Inflammatory macrophage (primary cell): ENCODE data around the gene POMT1.
"Not testable (repeated sequence)": the region's sequence is repeated elsewhere in the genome, so short reads cannot be mapped to it uniquely, and the experiment has no call there.

Source experiments
- DNase-seq, 2 donors: peaks; one replicate each; pipeline ENCODE4 v3.0.0-alpha.2; 2020 to 2022
- total RNA-seq, 18 experiments: gene quantifications; one replicate each; lab custom pipeline; 2026; ENCODE audit warnings: mixed read lengths in 6 of 18, inconsistent platforms in 2 of 18; lab: John Stamatoyannopoulos, UW

POMT1 gene, protein sequence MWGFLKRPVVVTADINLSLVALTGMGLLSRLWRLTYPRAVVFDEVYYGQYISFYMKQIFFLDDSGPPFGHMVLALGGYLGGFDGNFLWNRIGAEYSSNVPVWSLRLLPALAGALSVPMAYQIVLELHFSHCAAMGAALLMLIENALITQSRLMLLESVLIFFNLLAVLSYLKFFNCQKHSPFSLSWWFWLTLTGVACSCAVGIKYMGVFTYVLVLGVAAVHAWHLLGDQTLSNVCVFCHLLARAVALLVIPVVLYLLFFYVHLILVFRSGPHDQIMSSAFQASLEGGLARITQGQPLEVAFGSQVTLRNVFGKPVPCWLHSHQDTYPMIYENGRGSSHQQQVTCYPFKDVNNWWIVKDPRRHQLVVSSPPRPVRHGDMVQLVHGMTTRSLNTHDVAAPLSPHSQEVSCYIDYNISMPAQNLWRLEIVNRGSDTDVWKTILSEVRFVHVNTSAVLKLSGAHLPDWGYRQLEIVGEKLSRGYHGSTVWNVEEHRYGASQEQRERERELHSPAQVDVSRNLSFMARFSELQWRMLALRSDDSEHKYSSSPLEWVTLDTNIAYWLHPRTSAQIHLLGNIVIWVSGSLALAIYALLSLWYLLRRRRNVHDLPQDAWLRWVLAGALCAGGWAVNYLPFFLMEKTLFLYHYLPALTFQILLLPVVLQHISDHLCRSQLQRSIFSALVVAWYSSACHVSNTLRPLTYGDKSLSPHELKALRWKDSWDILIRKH
- total RNA-seq, result 7.4 to 31.8 (median 21.0) reads per million in 18 experiments

DNA sequence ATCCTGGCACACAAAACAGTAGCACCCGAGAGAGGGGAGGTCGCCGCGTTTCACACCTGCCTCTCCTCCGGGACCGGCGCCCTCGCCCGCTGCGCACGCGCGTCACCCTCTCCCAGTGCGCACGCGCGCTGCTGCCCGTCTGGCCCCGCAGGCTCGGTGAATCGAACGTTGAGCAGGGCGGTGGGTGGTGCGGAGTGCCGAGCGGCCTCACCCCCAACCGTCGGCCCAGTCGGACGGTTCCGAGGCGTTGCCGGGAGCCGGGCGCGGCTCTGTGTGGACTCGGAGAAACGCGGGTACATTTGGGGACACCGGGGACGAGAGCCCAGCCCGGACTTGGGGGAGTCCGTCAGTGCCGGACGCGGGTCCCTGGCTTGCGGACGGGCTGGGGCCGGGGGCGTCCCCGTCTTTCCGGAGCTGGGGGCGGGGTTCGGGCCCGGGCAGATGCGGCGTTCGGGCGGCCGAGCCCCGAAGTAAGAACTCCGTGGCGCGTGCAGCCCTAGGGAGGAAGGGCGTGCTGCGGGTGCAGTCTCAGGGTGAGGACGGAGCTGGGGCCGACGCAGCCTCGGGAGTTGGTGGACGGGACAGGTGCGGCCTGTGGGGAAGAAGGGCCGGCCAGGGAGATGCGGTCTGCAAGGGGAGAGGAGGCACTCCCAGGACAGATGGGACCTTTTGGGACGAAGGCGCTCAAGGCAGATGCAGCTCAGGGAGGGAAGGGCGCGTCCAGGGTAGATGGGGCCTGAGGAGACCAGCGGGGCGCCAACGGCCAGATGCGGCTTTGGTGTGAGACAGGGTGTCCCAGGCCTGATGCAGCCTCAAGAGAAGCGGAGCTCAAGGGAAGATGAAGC, at the start of gene POMT1:
TSS of gene POMT1 (plus strand) at position 138 of the 845 bp plus-strand sequence. CDS start 1,301 bp downstream, outside the sequence.
- DNase-seq, result peak; percentile 74 to 84

DNA sequence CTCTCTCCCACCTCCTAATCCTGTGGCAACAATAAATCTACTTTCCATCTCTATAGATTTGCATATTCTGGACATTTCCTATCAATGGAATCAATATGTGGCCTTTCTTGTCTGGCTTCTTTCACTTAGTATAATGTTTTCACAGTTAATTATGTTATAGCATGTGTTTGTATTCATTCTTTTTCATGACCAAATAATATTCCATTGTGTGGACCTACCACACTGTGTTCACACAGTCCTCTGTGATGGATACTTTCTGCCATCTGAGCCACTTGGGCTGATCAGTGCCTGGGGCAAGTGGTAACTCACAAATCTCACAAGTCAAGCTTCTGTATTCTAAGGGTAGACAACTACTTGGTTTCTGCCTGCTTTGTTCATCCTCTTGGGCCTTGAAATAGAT, 48.7 kb upstream of the POMT1 start:
- no peak for DNase-seq

DNA sequence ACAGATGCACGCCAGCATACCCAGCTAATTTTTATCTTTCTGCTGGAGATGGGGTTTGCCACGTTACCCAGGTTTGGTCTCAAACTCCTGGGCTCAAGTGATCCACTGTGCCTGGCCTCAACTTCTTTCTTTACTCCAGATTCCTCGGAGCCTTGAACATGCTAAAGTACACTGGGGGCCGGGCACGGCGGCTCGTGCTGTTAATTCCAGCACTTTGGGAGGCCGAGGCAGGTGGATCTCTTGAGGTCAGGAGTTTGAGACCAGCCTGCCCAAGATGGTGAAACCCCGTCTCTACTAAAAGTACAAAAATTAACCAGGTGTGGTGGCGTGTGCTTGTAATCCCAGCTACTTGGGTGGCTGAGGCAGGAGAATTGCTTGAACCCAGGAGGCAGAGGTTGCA, 47.1 kb upstream of the POMT1 start:
- DNase-seq, result not testable (repeated sequence)

DNA sequence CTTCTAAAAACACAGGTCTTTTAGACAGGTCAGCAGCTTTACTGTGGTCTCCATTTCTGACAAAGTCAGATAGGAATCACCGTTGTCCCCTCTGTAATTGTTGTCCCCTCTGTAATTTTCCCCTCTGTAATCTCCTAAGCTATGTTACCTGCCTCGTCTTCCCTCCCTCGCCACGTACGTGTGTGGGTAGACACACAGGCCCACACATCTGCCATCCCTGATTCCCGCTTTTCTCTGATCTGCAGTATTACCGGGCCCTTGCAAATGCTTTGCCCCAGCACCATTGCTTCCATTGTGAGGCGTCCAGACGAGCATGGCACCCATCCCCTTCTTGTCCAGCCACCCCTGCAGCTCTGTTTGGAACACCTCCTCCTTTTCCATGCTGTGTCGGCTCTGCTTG, 45.0 kb upstream of the POMT1 start:
- no peak for DNase-seq

DNA sequence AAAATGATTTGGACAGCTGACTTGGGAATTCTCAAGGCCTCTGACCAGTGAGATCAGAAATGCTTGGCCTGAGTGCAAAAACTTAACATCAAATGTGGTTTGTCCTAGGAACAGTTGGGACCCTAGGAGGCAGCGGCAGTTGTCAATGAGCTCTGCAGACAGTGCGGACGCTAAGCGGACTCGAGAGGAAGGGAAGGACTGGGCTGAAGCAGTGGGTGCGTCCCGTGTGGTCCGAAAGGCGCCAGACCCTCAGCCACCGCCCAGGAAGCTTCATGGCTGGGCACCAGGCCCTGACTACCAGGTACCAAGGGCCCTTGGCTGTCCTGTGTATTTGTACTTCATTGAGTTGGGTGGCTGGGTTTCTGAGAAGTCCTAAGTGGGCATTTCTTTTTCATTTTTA, 43.7 kb upstream of the POMT1 start:
- DNase-seq, result no peak

DNA sequence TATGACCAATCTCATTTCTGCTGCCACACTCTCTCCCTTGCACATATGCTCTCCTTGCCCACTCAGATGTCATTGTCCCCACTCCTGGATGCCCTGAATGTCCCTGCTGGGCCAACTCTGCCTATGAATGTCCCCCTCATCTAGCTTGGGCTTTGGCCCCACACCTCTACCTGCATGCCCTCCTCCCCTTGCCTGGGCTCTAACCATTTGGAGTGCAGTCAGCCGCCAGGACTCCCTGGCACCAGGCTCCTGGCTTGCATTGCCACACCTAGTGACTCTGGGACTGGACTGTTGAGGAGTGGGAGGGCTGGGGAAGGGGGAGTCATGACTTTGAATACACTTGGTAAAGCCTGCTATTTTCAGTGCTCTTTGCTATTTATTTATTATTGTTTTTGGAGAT, 41.6 kb upstream of the POMT1 start:
- no peak for DNase-seq

DNA sequence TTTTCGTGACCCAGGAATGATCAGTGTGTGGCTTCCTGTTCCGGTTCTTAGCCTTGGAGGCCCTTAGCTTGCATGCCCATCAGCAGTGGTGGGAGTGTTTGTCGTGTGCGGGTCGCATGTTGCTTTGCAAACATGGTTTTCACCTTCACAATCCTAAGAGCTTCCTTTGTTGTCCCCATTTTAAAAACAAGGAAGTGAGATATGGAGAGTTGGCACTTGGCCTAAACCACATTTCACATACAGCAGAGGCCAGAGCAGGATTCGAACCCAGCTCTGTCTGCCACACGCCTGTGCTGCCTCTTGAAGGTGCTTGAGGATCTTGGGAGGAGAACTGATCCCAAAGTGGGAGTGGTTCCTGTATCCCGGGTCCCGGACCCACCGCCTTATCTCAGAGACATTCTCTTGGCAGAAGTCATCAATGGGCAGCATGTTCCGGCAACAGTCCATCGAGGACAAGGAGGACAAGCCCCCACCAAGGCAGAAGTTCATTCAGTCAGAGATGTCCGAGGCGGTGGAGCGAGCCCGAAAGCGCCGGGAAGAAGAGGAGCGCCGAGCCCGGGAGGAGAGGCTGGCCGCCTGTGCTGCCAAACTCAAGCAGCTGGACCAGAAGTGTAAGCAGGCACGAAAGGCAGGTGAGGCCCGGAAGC, 38.2 kb upstream of the POMT1 start:
- DNase-seq, result peak; percentile 15 to 16

DNA sequence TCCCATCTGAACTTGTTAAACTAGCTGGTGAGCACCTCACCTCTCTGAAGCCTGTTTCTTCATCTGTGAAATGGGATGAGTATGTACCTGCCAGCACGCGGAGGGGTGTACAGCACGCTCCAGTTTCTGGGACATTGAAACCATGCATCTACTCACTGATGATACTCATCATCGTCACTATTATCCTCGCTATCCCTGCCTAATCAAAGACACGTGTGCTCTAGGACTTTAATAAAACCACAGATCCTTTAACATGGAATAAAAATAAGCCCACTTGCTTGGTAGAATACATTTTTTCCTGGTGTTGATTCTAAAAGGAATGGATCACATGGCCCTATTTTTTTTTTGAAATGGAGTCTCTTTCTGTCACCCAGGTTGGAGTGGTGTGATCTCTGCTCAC, 37.3 kb upstream of the POMT1 start:
- no peak for DNase-seq

DNA sequence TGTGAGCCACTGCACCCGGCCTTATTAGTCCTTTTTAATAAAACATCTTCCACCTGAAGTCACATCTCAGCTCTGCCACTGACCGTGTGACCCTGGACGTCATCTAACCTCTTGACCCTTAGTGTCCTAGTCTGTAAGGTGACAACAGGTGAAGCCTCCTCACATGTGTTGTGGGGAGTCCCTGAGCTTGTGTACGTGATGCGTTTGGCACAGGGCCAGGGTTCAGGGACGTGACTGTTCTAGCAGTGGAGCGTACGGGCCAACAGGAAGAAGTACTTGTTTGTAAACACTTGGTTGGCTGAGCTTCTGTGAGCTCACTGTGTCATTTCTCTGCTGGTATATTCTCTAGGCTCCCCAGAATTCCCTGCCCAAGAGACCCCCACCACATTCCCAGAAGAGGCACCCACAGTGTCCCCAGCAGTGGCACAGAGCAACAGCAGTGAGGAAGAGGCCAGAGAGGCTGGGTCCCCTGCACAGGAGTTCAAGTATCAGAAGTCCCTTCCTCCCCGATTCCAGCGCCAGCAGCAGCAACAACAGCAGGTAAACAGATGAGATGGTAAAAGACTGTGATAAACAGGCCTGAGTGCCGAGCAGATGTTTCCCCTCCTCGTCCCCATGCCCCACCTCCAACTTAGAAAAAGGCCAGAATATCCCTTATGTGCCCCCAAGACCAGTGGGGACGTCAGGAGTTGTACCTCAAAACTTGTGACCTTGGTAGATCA, 35.3 kb upstream of the POMT1 start:
- no peak for DNase-seq

DNA sequence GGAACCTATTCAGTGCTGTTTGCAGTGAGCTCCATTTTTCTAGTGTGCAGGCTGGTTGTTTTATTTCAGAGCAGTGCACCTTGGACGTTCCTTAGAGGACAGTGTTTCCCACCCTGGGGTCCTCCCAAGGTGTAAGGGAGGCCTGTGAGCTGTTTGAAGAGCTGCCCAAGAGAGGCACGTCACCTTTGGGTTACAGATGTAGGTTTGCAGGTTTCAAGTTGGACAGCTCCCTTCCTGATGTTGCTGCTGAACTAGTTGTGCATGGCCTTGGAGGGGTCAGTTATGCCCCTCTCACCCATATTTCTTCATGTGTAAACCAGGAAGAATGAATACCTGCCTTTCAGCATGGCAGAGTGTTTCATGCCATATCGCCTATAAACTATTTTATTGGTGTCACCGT, 34.7 kb upstream of the POMT1 start:
- no peak for DNase-seq

DNA sequence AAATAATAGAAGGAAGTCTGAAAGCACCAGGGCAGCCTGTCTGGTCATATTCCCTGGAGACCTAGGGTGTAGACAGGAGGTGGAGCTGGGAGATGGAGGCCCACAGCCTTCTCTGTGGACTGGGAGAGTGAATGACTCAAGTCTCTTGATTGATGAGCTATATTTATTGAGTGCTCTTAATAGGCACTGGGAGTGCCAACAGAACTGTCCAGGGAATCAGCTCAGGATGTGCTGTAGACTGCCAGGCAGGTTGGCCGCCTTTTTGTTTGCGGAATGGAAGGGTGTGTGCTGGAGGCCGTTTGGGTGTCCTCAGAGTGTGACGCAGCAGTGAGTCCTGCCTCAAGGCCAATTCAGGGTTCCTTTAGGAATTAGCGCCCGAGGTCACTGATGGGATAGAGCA, 33.4 kb upstream of the POMT1 start:
- DNase-seq, result no peak

DNA sequence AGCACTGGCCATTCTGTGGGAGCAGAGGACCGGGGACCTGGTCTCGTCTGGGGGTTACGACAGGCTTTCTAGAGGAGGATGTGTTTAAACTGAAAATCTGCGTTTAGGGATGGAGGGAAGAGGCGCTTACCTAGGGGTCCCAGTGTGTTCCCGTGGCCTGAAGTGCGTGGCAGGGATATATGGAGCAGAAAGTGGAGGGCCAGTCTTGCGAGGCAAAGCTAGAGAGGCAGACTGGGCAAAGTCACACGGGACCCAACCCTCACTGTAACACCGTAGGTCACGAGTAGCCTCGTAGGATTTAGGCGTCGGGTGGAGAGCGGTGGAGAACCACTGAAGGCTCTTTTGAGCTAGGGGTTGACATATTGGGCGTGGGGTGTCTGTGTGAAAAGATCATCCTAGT, 32.8 kb upstream of the POMT1 start:
- DNase-seq, result no peak

DNA sequence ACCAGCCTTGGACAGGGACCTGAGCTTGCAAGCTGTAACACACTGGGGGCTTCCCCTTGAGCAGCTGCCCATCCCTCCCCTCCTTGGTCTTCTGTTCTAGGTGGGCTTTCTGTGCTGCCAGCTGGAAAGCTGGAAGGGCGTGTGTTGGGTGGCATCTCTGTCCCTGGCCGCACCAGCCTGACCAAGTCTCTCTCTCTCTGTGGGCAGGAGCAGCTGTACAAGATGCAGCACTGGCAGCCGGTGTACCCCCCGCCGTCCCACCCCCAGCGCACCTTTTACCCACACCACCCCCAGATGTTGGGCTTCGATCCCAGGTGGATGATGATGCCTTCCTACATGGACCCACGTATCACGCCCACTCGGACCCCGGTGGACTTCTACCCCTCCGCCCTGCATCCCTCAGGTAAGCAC, 32.1 kb upstream of the POMT1 start:
- DNase-seq, result no peak

DNA sequence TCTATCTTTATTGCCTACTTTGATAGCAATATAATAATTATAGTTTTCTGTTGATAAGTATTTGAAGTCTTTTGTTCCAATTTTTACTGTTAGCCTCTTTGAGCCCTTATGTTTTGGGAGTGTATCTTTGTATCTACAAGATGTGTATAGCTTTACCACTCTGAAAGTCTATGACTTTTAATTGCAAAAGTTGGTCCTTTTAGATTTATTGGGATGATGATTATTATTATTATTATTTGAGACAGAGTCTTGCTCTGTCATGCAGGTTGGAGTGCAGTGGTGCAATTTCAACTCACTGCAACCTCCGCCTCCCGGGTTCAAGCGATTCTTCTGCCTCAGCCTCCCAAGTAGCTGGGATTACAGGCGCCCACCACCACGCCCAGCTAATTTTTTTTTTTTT, 30.6 kb upstream of the POMT1 start:
- not testable (repeated sequence) for DNase-seq

DNA sequence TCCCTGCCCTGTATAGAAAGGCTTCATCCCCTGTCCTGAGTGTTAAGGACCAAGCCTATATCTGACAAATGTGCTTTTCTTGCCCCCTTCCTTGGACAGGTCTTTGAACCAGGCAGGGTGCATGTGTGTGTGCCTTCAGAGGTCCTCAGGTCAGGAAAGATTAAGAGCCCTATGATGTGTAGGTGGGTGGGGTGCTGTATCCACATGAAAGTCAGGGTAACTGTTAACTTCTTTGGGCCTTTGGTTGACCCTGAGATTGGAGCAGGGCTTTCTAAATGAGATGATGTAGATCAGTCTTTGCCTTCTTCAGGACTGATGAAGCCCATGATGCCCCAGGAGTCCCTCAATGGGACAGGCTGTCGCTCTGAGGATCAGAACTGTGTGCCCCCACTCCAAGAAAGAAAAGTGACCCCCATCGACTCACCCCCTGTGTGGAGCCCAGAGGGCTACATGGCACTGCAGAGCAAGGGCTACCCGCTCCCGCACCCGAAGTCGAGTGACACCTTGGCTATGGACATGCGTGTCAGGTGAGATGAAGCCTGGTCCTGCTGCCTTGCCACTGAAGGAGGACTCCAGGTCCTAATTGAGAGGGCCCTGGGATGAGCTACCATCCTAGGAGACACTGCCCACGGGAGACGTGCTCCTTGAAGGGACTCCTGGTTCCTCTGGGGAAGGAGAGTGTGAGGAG, 29.4 kb upstream of the POMT1 start:
- no peak for DNase-seq

DNA sequence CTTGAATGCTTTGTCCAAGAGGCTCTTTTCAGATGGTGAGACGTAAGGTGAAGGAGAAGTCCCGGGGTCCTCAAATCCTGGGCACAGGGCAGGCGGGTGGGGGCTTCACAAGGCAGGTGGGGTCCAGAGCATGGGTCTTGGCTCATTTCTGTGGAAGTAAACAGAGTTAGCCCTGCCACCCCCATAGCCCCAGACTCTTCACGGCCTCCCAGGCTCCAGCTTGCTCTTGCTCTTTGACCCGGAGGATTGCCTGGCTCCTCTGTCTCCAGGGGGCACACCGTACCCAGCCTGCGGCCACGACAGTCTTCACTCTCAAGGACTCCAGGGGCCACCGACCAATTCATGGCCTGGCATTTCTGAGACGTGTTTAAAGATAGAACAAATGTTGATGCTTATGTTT, 28.8 kb upstream of the POMT1 start:
- no peak for DNase-seq

DNA sequence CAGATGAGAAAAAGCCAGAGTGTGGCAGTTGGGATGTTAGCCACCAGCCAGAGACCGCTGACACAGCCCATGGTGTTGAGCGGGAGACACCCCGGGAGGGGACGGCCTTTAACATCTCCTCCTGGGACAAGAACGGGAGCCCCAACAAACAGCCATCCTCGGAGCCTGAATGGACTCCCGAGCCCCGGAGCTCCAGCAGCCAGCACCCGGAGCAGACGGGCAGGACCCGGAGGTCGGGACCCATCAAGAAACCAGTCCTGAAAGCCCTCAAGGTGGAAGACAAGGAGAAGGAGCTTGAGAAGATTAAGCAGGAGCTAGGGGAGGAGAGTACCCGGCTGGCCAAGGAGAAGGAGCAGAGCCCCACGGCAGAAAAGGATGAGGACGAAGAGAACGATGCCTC, 28.0 kb upstream of the POMT1 start:
- DNase-seq, result no peak

DNA sequence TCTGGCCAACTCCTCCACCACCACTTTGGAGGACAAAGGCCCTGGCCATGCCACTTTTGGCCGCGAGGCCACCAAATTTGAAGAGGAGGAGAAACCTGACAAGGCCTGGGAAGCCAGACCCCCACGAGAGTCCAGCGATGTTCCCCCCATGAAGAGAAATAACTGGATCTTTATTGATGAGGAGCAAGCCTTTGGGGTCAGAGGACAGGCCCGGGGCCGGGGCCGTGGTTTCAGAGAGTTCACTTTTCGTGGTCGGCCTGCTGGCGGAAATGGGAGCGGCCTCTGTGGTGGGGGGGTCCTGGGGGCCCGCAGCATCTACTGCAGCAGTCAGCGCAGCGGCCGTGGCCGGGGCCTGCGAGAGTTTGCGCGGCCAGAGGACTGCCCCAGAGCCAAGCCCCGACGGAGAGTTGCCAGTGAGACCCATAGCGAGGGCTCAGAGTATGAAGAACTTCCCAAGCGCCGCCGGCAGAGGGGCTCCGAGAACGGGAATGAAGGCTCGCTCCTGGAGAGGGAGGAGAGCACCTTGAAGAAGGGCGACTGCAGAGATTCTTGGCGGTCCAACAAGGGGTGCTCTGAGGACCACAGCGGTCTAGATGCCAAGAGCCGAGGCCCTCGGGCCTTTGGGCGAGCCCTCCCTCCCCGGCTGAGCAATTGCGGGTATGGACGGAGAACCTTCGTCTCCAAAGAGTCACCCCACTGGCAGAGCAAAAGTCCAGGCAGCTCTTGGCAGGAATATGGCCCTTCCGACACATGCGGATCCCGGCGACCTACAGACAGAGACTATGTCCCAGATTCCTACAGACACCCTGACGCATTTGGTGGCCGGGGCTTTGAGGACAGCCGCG, 27.4 kb upstream of the POMT1 start:
- no peak for DNase-seq

DNA sequence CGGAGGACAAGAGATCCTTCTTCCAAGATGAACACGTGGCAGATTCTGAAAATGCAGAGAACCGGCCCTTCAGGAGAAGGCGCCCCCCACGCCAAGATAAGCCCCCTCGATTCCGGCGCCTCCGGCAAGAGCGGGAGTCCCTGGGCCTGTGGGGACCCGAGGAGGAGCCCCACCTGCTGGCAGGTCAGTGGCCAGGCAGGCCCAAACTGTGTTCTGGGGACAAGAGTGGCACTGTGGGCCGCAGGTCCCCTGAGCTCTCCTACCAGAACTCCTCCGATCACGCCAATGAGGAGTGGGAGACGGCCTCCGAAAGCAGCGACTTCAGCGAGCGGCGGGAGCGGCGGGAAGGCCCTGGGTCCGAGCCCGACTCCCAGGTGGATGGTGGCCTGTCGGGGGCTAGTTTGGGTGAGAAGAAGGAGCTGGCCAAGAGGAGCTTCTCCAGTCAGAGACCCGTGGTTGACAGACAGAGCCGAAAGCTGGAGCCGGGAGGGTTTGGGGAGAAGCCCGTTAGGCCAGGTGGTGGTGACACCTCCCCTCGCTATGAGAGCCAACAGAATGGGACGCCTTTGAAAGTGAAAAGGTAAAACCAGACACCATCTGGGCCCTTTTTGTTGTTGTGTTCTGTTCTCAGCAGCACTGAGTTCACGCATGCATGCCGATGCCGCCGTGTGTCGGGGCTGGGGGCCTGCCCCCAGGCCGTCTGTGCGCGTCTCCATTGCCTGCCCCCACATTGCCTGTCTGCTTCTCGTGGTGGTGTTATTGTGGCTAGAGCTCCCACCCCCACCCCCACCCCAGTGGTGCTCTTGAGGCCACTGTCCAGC, 26.6 kb upstream of the POMT1 start:
- DNase-seq, result no peak
